Heart left ventricle (tissue), 13 donors: Measurements from ENCODE around the gene GDF7.

Experiments
- POLR2A ChIP-seq, 2 donors: fragments of 450-650 bp; IDR thresholded peaks; one replicate each; pipeline ENCODE4 v1.6.1; 2017; ENCODE audit warnings: antibody characterized with exemption in 2 of 2, mild to moderate bottlenecking in 2 of 2, moderate library complexity in 2 of 2
- TF ChIP-seq, protein P1 (sequence below), 12 donors: fragments of 200-600 bp; sonication (generic) in 4 of 12; IDR thresholded peaks; one replicate each; pipeline versions ENCODE4 v1.5.0 to v1.8.0; 2018 to 2022; ENCODE audit warnings: antibody characterized with exemption in 12 of 12, mild to moderate bottlenecking in 5 of 12
- donor health status: ischemic (EF 13 %, LVEDD 7.1; RV severe dilation, severe dysfunction).
- donor health status: DM: no; HTN: yes; CAD: no.
- donor health status: DM: no; HTN: no; CAD: no.
- donor health status: ischemic (EF 25% LVEDD 6.9; RV normal size, moderate dysfunction).
- donor health status: ischemic (EF 25% LVEDD 5.7; RV mildly dilated, moderate dysfunction).
- donor health status: ischemic (EF 35%, LVEDD 5.7; RV mildly dilated, moderate dysfunction).
- donor health status: nonischemic (EF 11% LVEDD 7.7; RV severe dilation, severe dysfunction).
- donor health status: DM: yes; HTN: yes; CAD: no.
- donor health status: PGD.
- donor health status: ischemic (EF 29% LVEDD 5.4; RV normal size, mild dysfunction).
- donor health status: nonischemic (EF 23%, LVEDD 6.1; RV moderate dilation, normal function).

GRCh38 chr2:20663196-20664070 lies 3.5 kb upstream of the GDF7 start:
- TF ChIP-seq, protein P1, sequence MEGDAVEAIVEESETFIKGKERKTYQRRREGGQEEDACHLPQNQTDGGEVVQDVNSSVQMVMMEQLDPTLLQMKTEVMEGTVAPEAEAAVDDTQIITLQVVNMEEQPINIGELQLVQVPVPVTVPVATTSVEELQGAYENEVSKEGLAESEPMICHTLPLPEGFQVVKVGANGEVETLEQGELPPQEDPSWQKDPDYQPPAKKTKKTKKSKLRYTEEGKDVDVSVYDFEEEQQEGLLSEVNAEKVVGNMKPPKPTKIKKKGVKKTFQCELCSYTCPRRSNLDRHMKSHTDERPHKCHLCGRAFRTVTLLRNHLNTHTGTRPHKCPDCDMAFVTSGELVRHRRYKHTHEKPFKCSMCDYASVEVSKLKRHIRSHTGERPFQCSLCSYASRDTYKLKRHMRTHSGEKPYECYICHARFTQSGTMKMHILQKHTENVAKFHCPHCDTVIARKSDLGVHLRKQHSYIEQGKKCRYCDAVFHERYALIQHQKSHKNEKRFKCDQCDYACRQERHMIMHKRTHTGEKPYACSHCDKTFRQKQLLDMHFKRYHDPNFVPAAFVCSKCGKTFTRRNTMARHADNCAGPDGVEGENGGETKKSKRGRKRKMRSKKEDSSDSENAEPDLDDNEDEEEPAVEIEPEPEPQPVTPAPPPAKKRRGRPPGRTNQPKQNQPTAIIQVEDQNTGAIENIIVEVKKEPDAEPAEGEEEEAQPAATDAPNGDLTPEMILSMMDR (IDR thresholded peaks at IDR 0.05), result no peak
- no peak for TF ChIP-seq POLR2A (IDR thresholded peaks at IDR 0.05)
